Hepatocyte (in vitro differentiated cells): ENCODE data around the gene BATF2.
A peak's percentile ranks its signal among the peaks of the same experiment; 100 is the strongest.

Experiments used
- EZH2 ChIP-seq: fragments of 200-600 bp; sonication (generic); IDR thresholded peaks from 2 replicates; pipeline ENCODE4 v1.6.1; 2016; ENCODE audit warnings: antibody characterized with exemption, mild to moderate bottlenecking, borderline replicate concordance
- EZH2phosphoT487 ChIP-seq: fragments of 200-600 bp; sonication (generic); IDR thresholded peaks from one replicate; pipeline ENCODE4 v1.6.1; 2018; ENCODE audit warnings: antibody characterized with exemption, mild to moderate bottlenecking, low read depth, moderate library complexity; ENCODE audit not compliant: unreplicated experiment, severe bottlenecking
- TF ChIP-seq, protein P1 (sequence below): fragments of 200-600 bp; sonication (generic); IDR thresholded peaks from 2 replicates; pipeline ENCODE4 v1.5.1; 2016; ENCODE audit warnings: antibody characterized with exemption, mild to moderate bottlenecking; ENCODE audit not compliant: poor library complexity

GRCh38 chr11:64996710-64997380 is at the start of gene BATF2:
- TF ChIP-seq, protein P1, sequence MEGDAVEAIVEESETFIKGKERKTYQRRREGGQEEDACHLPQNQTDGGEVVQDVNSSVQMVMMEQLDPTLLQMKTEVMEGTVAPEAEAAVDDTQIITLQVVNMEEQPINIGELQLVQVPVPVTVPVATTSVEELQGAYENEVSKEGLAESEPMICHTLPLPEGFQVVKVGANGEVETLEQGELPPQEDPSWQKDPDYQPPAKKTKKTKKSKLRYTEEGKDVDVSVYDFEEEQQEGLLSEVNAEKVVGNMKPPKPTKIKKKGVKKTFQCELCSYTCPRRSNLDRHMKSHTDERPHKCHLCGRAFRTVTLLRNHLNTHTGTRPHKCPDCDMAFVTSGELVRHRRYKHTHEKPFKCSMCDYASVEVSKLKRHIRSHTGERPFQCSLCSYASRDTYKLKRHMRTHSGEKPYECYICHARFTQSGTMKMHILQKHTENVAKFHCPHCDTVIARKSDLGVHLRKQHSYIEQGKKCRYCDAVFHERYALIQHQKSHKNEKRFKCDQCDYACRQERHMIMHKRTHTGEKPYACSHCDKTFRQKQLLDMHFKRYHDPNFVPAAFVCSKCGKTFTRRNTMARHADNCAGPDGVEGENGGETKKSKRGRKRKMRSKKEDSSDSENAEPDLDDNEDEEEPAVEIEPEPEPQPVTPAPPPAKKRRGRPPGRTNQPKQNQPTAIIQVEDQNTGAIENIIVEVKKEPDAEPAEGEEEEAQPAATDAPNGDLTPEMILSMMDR, result peak; percentile 40
- TF ChIP-seq EZH2 (no peak), EZH2phosphoT487 (no peak)
